Astrocyte (in vitro differentiated cells and primary cell): ENCODE data around the gene CDH23. TPM values are rescaled to one million over a fixed set of nuclear protein-coding genes. Genes with fewer than 3 reads are reported as not detected.

ENCODE experiments used
- DNase-seq: peaks from one replicate; pipeline ENCODE4 v3.0.0-alpha.2; 2010; ENCODE audit warnings: low read depth
- FAIRE-seq: peaks from 2 replicates; lab custom pipeline; 2011; peaks lifted over from hg19 to GRCh38; lab: Jason Lieb, UNC
- H2AFZ ChIP-seq: 2 replicates; pipeline ENCODE4 v1.6.0; 2012; ENCODE audit warnings: low read depth, low read length, inconsistent platforms
- H3K27ac ChIP-seq: 2 replicates; pipeline ENCODE4 v1.5.1; 2011; ENCODE audit warnings: low read depth, low read length, inconsistent platforms
- H3K27me3 ChIP-seq: 2 replicates; pipeline ENCODE4 v1.6.0; 2011; ENCODE audit warnings: low read length, inconsistent platforms; ENCODE audit not compliant: insufficient read depth
- H3K36me3 ChIP-seq: 2 replicates; pipeline ENCODE4 v1.5.1; 2011; ENCODE audit warnings: low read length, inconsistent platforms; ENCODE audit not compliant: insufficient read depth
- H3K4me1 ChIP-seq: 2 replicates; pipeline ENCODE4 v1.5.1; 2011; ENCODE audit warnings: low read length, inconsistent platforms; ENCODE audit not compliant: insufficient read depth
- H3K4me2 ChIP-seq: 2 replicates; pipeline ENCODE4 v1.6.0; 2012; ENCODE audit warnings: low read length, inconsistent platforms
- H3K4me3 ChIP-seq: 2 replicates; pipeline ENCODE4 v1.5.1; 2011; ENCODE audit warnings: low read depth, mild to moderate bottlenecking, low read length, inconsistent platforms; ENCODE audit not compliant: insufficient read depth
- H3K79me2 ChIP-seq: 2 replicates; pipeline ENCODE4 v1.6.0; 2012; ENCODE audit warnings: mild to moderate bottlenecking, low read length, inconsistent platforms; ENCODE audit not compliant: insufficient read depth
- H3K9ac ChIP-seq: 2 replicates; pipeline ENCODE4 v1.6.0; 2012; ENCODE audit warnings: mild to moderate bottlenecking, low read length, inconsistent platforms
- H3K9me3 ChIP-seq: 2 replicates; pipeline ENCODE4 v1.5.1; 2012; ENCODE audit warnings: low read depth, mild to moderate bottlenecking, low read length, inconsistent platforms; ENCODE audit not compliant: insufficient read depth
- H4K20me1 ChIP-seq: 2 replicates; pipeline ENCODE4 v1.6.0; 2012; ENCODE audit warnings: low read length, inconsistent platforms; ENCODE audit not compliant: insufficient read depth
- H3K27ac Mint-ChIP-seq: one replicate; pipeline ENCODE4 v1.8.0; 2021; ENCODE audit warnings: mild to moderate bottlenecking, mixed read lengths; ENCODE audit not compliant: unreplicated experiment
- H3K27me3 Mint-ChIP-seq: one replicate; pipeline ENCODE4 v1.8.0; 2021; ENCODE audit warnings: low read depth, mixed read lengths; ENCODE audit not compliant: unreplicated experiment
- H3K36me3 Mint-ChIP-seq: one replicate; pipeline ENCODE4 v1.8.0; 2021; ENCODE audit warnings: low read depth, mixed read lengths; ENCODE audit not compliant: unreplicated experiment
- H3K4me1 Mint-ChIP-seq: one replicate; pipeline ENCODE4 v1.8.0; 2021; ENCODE audit warnings: low read depth, mixed read lengths; ENCODE audit not compliant: unreplicated experiment
- H3K4me3 Mint-ChIP-seq: one replicate; pipeline ENCODE4 v1.8.0; 2021; ENCODE audit warnings: mild to moderate bottlenecking, moderate library complexity, mixed read lengths; ENCODE audit not compliant: unreplicated experiment
- H3K9me3 Mint-ChIP-seq: one replicate; pipeline ENCODE4 v1.8.0; 2021; ENCODE audit warnings: mild to moderate bottlenecking, mixed read lengths; ENCODE audit not compliant: unreplicated experiment
- CTCF ChIP-seq: IDR thresholded peaks from 2 replicates; pipeline ENCODE4 v1.5.1; 2011; ENCODE audit warnings: low read depth, mild to moderate bottlenecking, inconsistent platforms, low read length, moderate library complexity; ENCODE audit not compliant: insufficient read depth
- EZH2 ChIP-seq: IDR thresholded peaks from 2 replicates; pipeline ENCODE4 v1.6.1; 2012; ENCODE audit warnings: mild to moderate bottlenecking, low read length, inconsistent platforms; ENCODE audit not compliant: insufficient read depth
- total RNA-seq: library from RNA; stranded (reverse); gene quantifications from 2 replicates; pipeline ENCODE4 v1.2.1, GENCODE V29; 2021

Gene CDH23
- total RNA-seq, 1 donor from 2014 or later = not detected

DNA sequence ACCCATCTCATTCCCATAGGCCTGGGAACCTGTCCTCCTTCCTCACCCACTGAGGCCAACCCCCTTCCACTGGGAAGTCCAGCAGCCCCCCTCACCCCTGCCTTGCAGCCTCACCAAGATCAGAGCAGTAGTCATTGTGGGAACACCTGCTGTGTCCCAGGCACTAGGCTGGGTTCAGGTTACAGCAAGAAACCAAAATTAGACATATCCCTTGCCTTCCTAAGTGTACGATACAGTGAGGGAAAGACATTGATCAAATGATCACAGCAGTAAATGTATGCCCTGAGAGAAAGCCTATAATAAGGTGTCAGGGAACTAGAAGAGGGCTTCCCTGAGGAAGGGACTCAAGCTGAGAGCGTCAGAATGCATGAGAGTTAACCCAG is 339.8 kb downstream of the CDH23 start:
- Histone ChIP-seq H2AFZ (no peak overlapping the region), H3K9ac (no peak overlapping the region), H3K4me2 (no peak overlapping the region), H3K79me2 (no peaks in the 10 kb centered on the region), H3K27me3 (no peaks in the 10 kb centered on the region), H3K4me3 (no peak overlapping the region), H3K4me1 (no peaks in the 10 kb centered on the region), H3K9me3 (no peaks in the 10 kb centered on the region), H3K36me3 (no peaks in the 10 kb centered on the region), H3K27ac (no peak overlapping the region), H4K20me1 (no peaks in the 10 kb centered on the region)
- DNase-seq (no peak), FAIRE-seq (no peak)
- no peaks in the 10 kb centered on the region for H3K4me1 Mint-ChIP-seq
- peaks cover 42% of the 10 kb centered on the region for H3K27me3 Mint-ChIP-seq
- no peak overlapping the region for H3K27ac Mint-ChIP-seq
- H3K4me3 Mint-ChIP-seq = no peak overlapping the region
- TF ChIP-seq EZH2 (no peak), CTCF (no peak)
- H3K36me3 Mint-ChIP-seq = no peaks in the 10 kb centered on the region
- H3K9me3 Mint-ChIP-seq = peaks cover 2% of the 10 kb centered on the region

GRCh38 chr10:71737001-71737833 is 340.5 kb downstream of the CDH23 start:
- no peak overlapping the region for H3K4me3 Mint-ChIP-seq
- Histone ChIP-seq H2AFZ (no peak overlapping the region), H4K20me1 (no peaks in the 10 kb centered on the region), H3K4me3 (no peak overlapping the region), H3K4me1 (no peaks in the 10 kb centered on the region), H3K4me2 (no peak overlapping the region), H3K79me2 (no peaks in the 10 kb centered on the region), H3K9me3 (no peaks in the 10 kb centered on the region), H3K27me3 (no peaks in the 10 kb centered on the region), H3K27ac (no peak overlapping the region), H3K36me3 (no peaks in the 10 kb centered on the region), H3K9ac (no peak overlapping the region)
- FAIRE-seq = no peak
- H3K27ac Mint-ChIP-seq = peak overlapping the region; percentile 88
- H3K4me1 Mint-ChIP-seq = no peaks in the 10 kb centered on the region
- H3K9me3 Mint-ChIP-seq = peaks cover 3% of the 10 kb centered on the region
- TF ChIP-seq EZH2 = no peak
- no peak for TF ChIP-seq CTCF
- H3K36me3 Mint-ChIP-seq = no peaks in the 10 kb centered on the region
- H3K27me3 Mint-ChIP-seq = peaks cover 40% of the 10 kb centered on the region
- no peak for DNase-seq

GRCh38 chr10:71737834-71738197 is 341.1 kb downstream of the CDH23 start:
- H3K27me3 ChIP-seq = no peaks in the 10 kb centered on the region
- no peak overlapping the region for H3K4me3 ChIP-seq
- no peaks in the 10 kb centered on the region for H4K20me1 ChIP-seq
- no peak overlapping the region for H3K4me2 ChIP-seq
- DNase-seq = no peak
- no peaks in the 10 kb centered on the region for H3K36me3 Mint-ChIP-seq
- H3K9me3 ChIP-seq = peaks cover 3% of the 10 kb centered on the region
- no peak overlapping the region for H3K9ac ChIP-seq
- no peak overlapping the region for H2AFZ ChIP-seq
- no peak for TF ChIP-seq CTCF
- TF ChIP-seq EZH2 = no peak
- peaks cover 39% of the 10 kb centered on the region for H3K27me3 Mint-ChIP-seq
- H3K79me2 ChIP-seq = no peaks in the 10 kb centered on the region
- no peaks in the 10 kb centered on the region for H3K4me1 ChIP-seq
- peaks cover 5% of the 10 kb centered on the region for H3K9me3 Mint-ChIP-seq
- no peak overlapping the region for H3K27ac Mint-ChIP-seq
- FAIRE-seq = no peak
- no peak overlapping the region for H3K27ac ChIP-seq
- no peaks in the 10 kb centered on the region for H3K4me1 Mint-ChIP-seq
- H3K36me3 ChIP-seq = no peaks in the 10 kb centered on the region
- no peak overlapping the region for H3K4me3 Mint-ChIP-seq
